NK-92 treated with Interleukin-12 subunit alpha and Interleukin-12 subunit beta, amount 100 ng/mL, for 24 hours (cell line): ENCODE data around the gene CNTNAP2.

ENCODE experiments used
- DNase-seq: peaks from one replicate; lab custom pipeline; 2025; lab: John Stamatoyannopoulos, UW

The CNTNAP2 gene

DNA sequence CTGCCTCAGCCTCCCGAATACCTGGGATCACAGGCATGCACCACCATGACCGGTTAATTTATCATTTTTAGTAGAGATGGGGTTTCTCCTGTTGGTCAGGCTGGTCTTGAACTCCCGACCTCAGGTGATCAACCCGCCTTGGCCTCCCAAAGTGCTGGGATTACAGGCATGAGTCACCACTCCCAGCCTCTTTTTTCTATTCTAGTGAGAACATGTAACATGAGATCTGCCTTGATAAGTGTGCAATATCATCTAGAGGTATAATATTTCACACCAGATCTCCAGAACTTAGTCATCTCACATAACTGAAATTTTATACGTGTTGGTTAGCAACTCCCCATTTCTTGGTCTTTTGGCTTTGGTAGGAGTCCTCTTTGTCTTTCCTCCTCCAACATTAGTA is 656.9 kb downstream of the CNTNAP2 start:
- no peak for DNase-seq

DNA sequence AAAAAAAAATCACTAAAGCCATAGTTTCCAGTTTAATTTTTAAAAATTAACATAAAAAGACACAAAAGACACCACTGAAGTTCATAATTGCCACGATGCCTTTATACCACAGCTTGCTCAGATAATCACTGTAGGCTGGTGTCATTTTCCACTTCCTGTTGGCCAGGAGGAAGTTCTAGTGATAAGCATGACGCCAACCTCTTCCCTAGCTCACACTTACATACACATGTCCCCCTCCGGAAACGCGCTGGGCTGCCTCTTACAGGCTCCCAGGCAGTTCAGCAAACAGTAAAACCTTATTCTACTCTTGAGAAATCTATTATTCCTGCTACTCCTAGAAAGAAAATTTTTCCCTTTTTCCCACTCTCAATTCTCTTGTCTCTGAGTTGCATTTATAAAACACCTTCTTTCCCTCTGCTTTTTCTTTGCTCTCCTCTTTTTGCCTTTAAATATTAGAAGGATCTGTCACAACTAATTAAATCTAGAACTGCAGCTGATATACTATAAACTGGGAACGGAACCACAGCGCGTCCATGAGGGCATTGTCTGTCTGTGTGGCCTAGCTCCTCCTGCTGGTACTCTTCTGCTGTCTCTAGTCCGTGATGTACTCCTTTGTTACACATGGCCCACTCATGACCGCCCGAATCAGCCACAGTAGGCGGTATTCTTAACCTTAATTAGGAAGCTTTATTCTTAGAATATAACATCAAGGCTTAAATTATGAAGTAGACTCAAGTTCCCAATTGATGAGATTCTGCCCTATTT is 664.9 kb downstream of the CNTNAP2 start:
- DNase-seq, result no peak

GRCh38 chr7:146787266-146787665 is 670.7 kb downstream of the CNTNAP2 start:
- DNase-seq, result no peak

DNA sequence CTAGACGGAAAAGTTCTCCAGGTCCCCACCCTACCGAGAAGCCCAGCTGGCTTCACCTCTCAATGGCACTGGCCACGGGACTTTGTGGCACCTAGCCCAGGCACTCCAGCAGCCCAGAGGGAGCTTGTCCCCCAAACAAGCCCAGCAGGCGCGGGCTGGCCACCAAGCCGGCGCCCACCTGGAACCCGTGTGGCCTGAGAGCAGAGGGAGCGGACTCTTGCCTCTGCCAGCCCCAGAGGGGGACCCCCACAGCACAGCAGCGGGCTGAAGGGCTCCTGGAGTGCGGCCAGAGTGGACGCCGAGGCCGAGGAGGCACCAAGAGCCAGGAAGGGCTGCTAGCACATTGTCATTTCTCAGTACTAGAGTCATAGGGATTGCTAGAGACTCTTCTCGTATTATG is 671.4 kb downstream of the CNTNAP2 start:
- no peak for DNase-seq

- no peak for DNase-seq
These were observed 675.0 kb downstream of the CNTNAP2 start for GRCh38 chr7:146791344-146792285.

DNA sequence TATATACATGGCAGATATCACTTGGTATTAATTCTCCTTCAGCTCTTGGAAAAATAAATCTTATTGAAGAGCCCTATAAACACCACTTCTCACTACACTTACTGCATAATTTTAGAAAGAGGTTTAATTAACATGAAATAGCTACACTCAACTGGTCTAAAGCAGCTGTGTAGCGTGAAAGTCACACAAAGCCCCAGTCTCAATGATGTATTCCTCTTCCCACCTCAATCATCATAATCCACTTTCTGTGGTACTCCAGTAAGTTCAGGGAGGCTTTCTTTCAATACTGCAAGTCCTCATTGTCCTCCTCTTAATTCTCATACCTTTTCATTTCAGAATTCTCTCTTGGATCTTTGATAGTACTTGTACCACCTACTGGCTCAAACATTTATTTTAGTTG is 688.0 kb downstream of the CNTNAP2 start:
- no peak for DNase-seq

GRCh38 chr7:146805082-146805481 is 688.5 kb downstream of the CNTNAP2 start:
- no peak for DNase-seq

DNA sequence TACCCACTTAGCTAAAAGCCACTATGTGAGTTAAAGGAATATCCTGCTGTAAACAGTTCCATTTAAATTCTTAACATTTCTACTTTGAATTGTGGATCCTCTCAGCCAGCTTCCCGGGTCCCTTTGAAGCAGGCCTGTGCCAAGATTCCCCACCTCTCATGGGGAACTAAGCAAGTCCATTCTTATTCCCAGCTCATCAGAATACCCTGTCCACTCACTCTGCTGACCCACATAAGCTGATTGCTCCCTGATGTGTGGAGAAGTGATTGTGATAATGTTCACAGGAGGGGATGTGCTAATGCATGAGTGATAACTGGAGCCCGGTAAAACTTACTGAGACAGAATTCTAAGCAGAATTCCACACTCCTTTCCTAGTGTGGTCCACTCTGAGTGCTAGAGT is 709.7 kb downstream of the CNTNAP2 start:
- DNase-seq, result no peak

DNA sequence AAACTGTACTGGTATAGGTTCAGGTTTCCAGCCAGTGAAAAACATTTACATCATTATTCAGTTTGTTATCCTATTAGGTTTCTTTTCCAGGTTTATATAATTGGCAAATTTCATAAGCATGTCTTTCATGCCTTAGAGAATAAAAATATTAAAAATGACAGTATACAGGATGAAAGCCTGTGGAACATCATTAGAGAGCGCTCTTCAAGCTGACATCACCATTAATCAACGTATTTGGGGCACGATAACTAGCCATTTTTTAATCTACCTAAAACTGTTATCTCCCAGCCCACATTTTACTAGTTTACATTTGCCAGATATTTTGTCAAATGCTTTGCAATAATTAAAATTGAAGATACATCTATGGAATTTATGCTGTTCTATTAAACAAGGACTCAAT is 714.1 kb downstream of the CNTNAP2 start:
- DNase-seq, result no peak

- no peak for DNase-seq
These were observed 715.3 kb downstream of the CNTNAP2 start for GRCh38 chr7:146831875-146832274.

- no peak for DNase-seq
These were observed 727.8 kb downstream of the CNTNAP2 start for GRCh38 chr7:146844405-146844804.

DNA sequence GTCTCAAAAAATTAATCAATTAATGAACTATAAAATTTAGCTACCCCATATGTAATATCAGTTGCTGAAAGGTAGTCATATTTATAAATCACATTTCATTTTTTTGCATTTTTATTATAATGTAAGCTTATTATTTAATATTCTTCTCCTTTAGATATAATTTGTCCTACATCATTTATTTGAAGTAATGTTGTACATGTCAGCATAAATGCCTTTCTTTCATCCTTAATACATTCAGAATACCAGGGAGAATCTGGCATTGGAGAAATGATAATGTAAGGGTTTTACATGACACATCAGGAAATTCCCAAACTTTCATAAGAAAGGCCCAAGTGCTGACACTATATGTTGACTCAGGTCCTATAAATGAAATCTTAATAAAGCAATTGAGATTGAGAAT is 742.1 kb downstream of the CNTNAP2 start:
- DNase-seq, result no peak

GRCh38 chr7:146861701-146862100 is 745.1 kb downstream of the CNTNAP2 start:
- no peak for DNase-seq

DNA sequence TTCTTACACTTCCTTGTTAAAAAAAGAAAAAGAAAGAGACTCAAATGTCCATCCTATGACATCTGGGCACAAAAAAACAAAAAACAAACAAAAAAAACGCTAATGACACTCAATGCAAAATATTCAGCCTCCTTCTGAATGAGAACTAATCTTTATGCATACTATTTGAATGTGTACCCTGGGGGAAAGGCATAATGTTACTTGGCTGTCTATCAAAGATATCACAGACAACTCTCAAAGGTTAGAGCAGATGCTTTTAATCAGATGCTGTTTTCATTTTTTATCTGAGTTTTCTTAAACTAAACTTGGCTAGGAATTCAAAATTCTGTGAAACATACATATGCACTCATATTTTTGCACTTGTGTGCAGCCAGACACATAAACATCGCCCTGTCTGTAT is 745.8 kb downstream of the CNTNAP2 start:
- DNase-seq, result no peak

DNA sequence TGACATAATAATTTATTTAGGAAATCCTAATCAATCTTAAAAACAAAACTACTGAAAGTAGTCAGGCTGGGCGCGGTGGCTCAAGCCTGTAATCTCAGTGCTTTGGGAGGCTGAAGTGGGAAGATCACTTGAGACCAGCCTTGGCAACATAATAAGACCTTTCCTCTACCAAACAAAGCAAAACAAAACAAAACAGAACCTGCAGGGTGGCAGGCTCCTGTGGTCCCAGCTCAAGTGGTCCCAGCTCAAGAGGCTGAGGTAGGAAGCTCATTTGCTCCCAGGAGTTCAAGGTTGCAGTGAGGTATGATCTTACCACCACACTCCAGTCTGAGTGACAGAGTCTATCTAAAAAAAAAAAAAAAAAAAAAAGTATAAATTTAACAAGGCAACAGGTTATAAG is 748.0 kb downstream of the CNTNAP2 start:
- DNase-seq, result no peak

GRCh38 chr7:146865696-146866095 is 749.1 kb downstream of the CNTNAP2 start:
- DNase-seq, result no peak

- DNase-seq, result no peak
These were observed 758.1 kb downstream of the CNTNAP2 start for GRCh38 chr7:146874722-146875121.

DNA sequence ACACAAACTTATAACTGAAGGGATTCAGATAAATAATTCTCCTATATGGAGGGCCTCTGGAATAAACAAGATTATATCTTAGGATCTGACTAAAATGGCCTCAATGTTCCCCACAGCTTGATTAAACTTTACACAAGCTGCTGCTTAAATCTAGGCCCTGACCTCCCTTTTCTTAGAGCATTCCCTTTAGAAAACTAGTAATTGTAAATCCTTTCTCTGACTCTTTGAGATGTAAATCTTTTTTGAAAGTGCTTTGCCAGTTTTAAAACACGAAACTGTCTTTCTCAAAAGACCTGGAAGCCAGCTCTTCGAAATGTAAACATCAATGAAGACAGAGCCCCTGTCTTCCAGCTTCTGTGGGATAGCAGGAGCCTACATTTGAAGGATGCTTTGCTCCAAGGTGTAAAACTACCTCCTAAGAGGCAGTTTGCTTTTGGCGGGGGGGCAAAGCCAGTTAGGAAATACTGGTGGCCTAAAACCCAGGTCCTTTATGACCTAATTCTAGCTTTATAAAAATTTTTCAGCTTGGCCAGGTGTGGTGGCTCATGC is 758.7 kb downstream of the CNTNAP2 start:
- DNase-seq, result no peak

GRCh38 chr7:146875981-146876380 is 759.4 kb downstream of the CNTNAP2 start:
- DNase-seq, result no peak

GRCh38 chr7:146876411-146876810 is 759.8 kb downstream of the CNTNAP2 start:
- no peak for DNase-seq

DNA sequence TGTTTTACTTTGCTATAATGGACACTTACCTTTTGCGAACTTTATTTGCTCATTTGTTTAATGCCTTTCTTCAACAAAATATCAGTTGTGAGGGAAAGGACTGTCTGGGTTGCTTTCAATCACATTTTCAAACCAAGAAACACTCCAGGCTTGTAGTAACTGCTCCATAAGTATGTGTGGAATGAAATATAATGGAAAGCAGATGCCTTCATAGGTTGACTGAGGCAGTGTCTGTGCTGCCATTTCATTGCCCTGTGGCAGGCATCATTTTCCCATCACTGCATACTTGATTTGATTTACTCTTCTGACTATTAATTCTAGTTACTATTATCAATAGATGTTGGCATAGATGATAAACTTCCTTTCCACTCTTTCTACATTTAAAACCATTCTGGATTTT is 762.3 kb downstream of the CNTNAP2 start:
- DNase-seq, result no peak

DNA sequence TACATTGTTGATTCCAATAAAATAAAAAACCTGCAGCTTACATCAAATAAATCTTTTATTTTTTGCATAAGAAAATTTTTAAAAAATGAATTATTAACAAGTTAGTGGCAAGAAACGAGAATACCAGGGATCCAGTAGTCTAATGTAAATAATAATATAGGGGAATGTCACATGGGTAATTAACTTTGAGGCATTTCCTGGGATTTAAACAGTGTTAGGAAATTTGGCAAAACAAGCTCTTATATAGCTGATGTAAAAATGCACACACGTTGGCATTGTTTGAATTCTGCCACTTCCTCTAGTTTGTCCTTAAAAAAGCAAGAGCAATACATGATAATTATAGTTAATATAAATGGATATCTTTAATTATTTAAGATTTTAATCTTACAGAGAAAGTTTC is 768.6 kb downstream of the CNTNAP2 start:
- no peak for DNase-seq
